ENCODE data around the gene ENTPD1.

DNA sequence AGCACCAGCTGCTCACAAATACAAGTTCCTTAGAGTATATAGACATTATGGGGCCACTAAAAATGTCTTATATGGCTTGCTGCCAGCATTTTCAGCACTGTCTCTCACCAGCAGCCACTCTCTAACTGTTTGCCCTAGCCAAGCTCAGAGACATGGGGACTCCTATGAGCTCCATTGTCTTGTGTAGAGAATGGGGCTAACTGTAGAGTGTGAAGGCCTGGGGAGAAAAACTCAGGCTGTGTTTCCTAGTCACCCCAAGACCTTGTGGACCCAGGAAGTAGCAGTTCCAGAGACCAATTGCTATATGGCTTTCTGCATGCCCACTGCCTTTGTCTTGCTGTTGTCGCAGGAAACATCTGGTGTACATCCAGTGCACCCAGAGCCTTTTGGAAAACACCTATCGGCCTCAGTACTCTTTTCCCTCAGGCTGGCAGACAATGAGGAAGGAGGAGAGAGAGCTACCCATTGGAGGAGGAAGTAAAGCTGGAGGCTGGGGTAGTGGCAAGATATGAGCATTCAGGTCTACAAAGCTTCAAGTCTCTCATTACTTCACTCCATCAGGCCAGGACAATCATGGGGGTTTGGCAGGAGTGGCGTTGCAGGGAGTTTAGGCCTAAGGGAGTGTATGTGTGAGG, 28.4 kb downstream of the ENTPD1 start:
- no peak for TF ChIP-seq EZH2 (IDR thresholded peaks at IDR 0.05; ENCODE audit: low read length)
- TF ChIP-seq, protein P1, sequence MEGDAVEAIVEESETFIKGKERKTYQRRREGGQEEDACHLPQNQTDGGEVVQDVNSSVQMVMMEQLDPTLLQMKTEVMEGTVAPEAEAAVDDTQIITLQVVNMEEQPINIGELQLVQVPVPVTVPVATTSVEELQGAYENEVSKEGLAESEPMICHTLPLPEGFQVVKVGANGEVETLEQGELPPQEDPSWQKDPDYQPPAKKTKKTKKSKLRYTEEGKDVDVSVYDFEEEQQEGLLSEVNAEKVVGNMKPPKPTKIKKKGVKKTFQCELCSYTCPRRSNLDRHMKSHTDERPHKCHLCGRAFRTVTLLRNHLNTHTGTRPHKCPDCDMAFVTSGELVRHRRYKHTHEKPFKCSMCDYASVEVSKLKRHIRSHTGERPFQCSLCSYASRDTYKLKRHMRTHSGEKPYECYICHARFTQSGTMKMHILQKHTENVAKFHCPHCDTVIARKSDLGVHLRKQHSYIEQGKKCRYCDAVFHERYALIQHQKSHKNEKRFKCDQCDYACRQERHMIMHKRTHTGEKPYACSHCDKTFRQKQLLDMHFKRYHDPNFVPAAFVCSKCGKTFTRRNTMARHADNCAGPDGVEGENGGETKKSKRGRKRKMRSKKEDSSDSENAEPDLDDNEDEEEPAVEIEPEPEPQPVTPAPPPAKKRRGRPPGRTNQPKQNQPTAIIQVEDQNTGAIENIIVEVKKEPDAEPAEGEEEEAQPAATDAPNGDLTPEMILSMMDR (optimal IDR thresholded peaks at IDR 0.05 in 1 of 3, IDR thresholded peaks at IDR 0.05 in 1 of 3, conservative IDR thresholded peaks at IDR 0.05 in 1 of 3; ENCODE audit: extremely low read depth in 1 of 3, insufficient read depth in 2 of 3, low read length in 3 of 3): no peak

Data from keratinocyte (primary cell).